ENCODE measurements around the gene CIC. TPM values are rescaled to one million over a fixed set of nuclear protein-coding genes. Genes with fewer than 3 reads are reported as not detected.

The CIC gene
- total RNA-seq, 4 donors from 2014 or later: 25.1 to 54.9 (median 27.9) TPM

- H3K27ac ChIP-seq: peak overlapping the region; percentile 84 to 99 (median 96)
- peak in 3 of 6 experiments; percentile 10 to 14 (median 12) for TF ChIP-seq CTCF (IDR thresholded peaks at IDR 0.05)
- TF ChIP-seq POLR2A (IDR thresholded peaks at IDR 0.05): no peak
- 0 to 6% methylated on average over 5 to 7 of the region's 25 CpGs for WGBS, 2 donors
- H3K27me3 ChIP-seq: no peaks in the 10 kb centered on the region
- peaks cover 0 to 5% (median 0%) of the 10 kb centered on the region in 3 donors for H3K36me3 ChIP-seq
- peaks cover 77 to 92% (median 82%) of the 10 kb centered on the region in 3 donors for H3K4me1 ChIP-seq
- H3K4me3 ChIP-seq: peak overlapping the region; percentile 34 to 96 (median 76)
- H3K9me3 ChIP-seq: no peaks in the 10 kb centered on the region
- intact Hi-C loops (cut with DNase I): no loop called here
- DNase-seq: no peak
Measured at GRCh38 chr19:42281146-42281826, 12.2 kb downstream of the CIC start.

GRCh38 chr19:42281827-42282762 lies 13.0 kb downstream of the CIC start:
- Histone ChIP-seq H3K27me3 (no peaks in the 10 kb centered on the region), H3K4me3 (peak overlapping the region in 3 of 4 donors; percentile 63 to 96 (median 88)), H3K36me3 (peaks cover 3 to 5% (median 3%) of the 10 kb centered on the region in 3 donors), H3K27ac (peak overlapping the region; percentile 84 to 99 (median 96)), H3K4me1 (peaks cover 74 to 92% (median 79%) of the 10 kb centered on the region in 3 donors), H3K9me3 (no peaks in the 10 kb centered on the region)
- 6 to 22% methylated on average over 2 to 6 of the region's 7 CpGs for WGBS, 2 donors
- DNase-seq: no peak
- intact Hi-C loops (cut with DNase I): no loop called here
- TF ChIP-seq POLR2A (IDR thresholded peaks at IDR 0.05) (no peak), CTCF (IDR thresholded peaks at IDR 0.05) (no peak)

GRCh38 chr19:42282819-42283187 lies 13.8 kb downstream of the CIC start:
- WGBS, 2 donors: 19 to 28% methylated on average over 3 to 4 of the region's 4 CpGs
- Histone ChIP-seq H3K4me1 (peaks cover 66 to 92% (median 72%) of the 10 kb centered on the region in 3 donors), H3K27me3 (no peaks in the 10 kb centered on the region), H3K4me3 (peak overlapping the region in 2 of 4 donors; percentile 71 to 87), H3K27ac (peak overlapping the region; percentile 84 to 99 (median 96)), H3K36me3 (peaks cover 10 to 12% (median 10%) of the 10 kb centered on the region in 3 donors), H3K9me3 (no peaks in the 10 kb centered on the region)
- TF ChIP-seq CTCF (IDR thresholded peaks at IDR 0.05): no peak
- TF ChIP-seq POLR2A (IDR thresholded peaks at IDR 0.05): no peak
- intact Hi-C loops (cut with DNase I): no loop called here
- no peak for DNase-seq

GRCh38 chr19:42283188-42284065 lies 14.4 kb downstream of the CIC start:
- Histone ChIP-seq H3K36me3 (peaks cover 15 to 19% (median 16%) of the 10 kb centered on the region in 3 donors), H3K27me3 (no peaks in the 10 kb centered on the region), H3K27ac (peak overlapping the region; percentile 84 to 99 (median 96)), H3K4me1 (peaks cover 60 to 87% (median 66%) of the 10 kb centered on the region in 3 donors), H3K9me3 (no peaks in the 10 kb centered on the region), H3K4me3 (peak overlapping the region; percentile 41 to 87 (median 64))
- 1% methylated on average over 23 to 32 of the region's 74 CpGs for WGBS, 2 donors
- peak in 1 of 6 experiments; percentile 8 for TF ChIP-seq CTCF (IDR thresholded peaks at IDR 0.05)
- TF ChIP-seq POLR2A (IDR thresholded peaks at IDR 0.05): peak in 2 of 4 donors; percentile 39 to 78
- peak; percentile 87 for DNase-seq
- intact Hi-C loops (cut with DNase I): no loop called here

All from esophagus squamous epithelium (tissue), 5 donors.